Measurements from ENCODE around the gene SYCE3.

SYCE3 gene

GRCh38 chr22:50595189-50595588, 32.5 kb upstream of the SYCE3 start:
- H3K9me3 ChIP-seq, result no peaks in the 10 kb centered on the region
- no peaks in the 10 kb centered on the region for H3K36me3 ChIP-seq
- DNase-seq, result no peak
- no peak overlapping the region for H3K4me3 ChIP-seq (ENCODE audit: low read depth, low read length)
- peaks cover 5% of the 10 kb centered on the region; the same call in 1 of the 2 replicates for H3K27me3 ChIP-seq
- H3K4me1 ChIP-seq, result no peaks in the 10 kb centered on the region
- no peak for TF ChIP-seq CTCF (IDR thresholded peaks at IDR 0.05; ENCODE audit: low read depth, low read length)

DNA sequence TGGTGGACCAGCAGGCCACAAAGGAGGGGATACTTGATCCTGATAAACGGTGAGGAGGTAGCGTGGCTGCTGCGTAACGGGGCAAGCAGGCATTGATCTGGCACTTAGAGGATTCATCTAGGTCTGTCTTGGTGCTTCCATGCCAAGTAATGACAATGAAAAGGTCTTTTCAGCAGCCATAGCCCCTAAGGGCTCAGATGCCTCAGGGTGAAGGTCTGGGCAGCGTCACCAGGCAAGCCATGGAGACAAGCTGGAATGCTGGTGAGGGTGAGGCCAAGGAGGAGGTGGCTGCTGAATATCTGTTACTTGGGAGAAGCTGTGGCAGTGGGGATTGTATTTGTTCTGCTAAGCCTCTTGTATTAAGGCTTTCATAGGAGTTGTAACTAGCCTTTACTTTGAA, 24.7 kb upstream of the SYCE3 start:
- Histone ChIP-seq H3K4me3 (ENCODE audit: low read depth, low read length) (no peak overlapping the region), H3K36me3 (no peaks in the 10 kb centered on the region), H3K4me1 (no peaks in the 10 kb centered on the region), H3K9me3 (no peaks in the 10 kb centered on the region), H3K27me3 (peaks cover 20% of the 10 kb centered on the region)
- DNase-seq, result no peak
- no peak for TF ChIP-seq CTCF (IDR thresholded peaks at IDR 0.05; ENCODE audit: low read depth, low read length)

DNA sequence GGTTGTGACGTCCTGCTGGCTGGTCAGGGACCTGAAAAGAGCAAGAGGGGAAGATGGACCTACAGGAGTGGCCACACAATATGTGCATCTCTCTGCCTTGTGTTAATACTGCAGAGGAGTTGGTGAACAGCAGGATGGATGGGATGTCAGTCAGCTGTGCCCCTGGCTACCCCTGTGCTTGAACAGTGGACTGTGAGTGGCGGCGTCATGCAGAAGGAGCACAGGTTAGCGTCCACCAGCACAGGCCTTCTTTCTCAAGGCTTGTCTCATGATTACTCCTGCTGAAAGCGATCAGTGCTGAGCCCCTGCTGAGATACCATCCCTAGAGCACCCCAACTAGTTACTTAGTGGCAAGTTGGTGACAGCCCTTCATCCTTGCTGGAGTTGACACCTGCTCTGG, 23.7 kb upstream of the SYCE3 start:
- Histone ChIP-seq H3K4me3 (ENCODE audit: low read depth, low read length) (no peak overlapping the region), H3K9me3 (no peaks in the 10 kb centered on the region), H3K4me1 (no peaks in the 10 kb centered on the region), H3K36me3 (no peaks in the 10 kb centered on the region), H3K27me3 (peaks cover 20% of the 10 kb centered on the region)
- TF ChIP-seq CTCF (IDR thresholded peaks at IDR 0.05; ENCODE audit: low read depth, low read length), result no peak
- no peak for DNase-seq

GRCh38 chr22:50585781-50586180, 23.1 kb upstream of the SYCE3 start:
- Histone ChIP-seq H3K4me1 (no peaks in the 10 kb centered on the region), H3K4me3 (ENCODE audit: low read depth, low read length) (no peak overlapping the region), H3K36me3 (0 out of 2 replicates have a peak, but pooled peaks cover 3% of the 10 kb centered on the region), H3K27me3 (peaks cover 17% of the 10 kb centered on the region), H3K9me3 (no peaks in the 10 kb centered on the region)
- TF ChIP-seq CTCF (IDR thresholded peaks at IDR 0.05; ENCODE audit: low read depth, low read length), result no peak
- no peak for DNase-seq

DNA sequence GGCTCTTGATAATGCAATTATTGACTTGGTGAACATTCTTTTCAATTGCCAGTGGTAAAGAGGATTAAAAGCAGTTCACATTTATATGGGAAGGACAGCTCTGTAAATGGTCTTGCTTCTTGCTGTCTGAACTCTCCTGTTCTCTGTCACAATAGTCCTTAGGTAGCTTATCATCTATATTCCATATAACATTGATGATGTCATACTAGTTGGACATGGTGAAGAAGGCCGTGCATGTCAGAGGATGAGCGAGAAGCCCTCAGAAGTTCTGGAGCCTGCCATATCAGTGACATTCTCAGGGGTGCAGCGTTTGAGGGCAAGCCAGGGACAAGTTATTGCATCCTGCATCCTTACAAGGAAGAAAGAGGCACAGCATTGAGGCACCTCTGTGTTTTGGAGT, 22.5 kb upstream of the SYCE3 start:
- TF ChIP-seq CTCF (IDR thresholded peaks at IDR 0.05; ENCODE audit: low read depth, low read length), result no peak
- Histone ChIP-seq H3K4me3 (ENCODE audit: low read depth, low read length) (no peak overlapping the region), H3K27me3 (peaks cover 15% of the 10 kb centered on the region), H3K36me3 (0 out of 2 replicates have a peak, but pooled peaks cover 3% of the 10 kb centered on the region), H3K4me1 (no peaks in the 10 kb centered on the region), H3K9me3 (no peaks in the 10 kb centered on the region)
- no peak for DNase-seq

GRCh38 chr22:50584106-50585096, 21.7 kb upstream of the SYCE3 start:
- no peak for TF ChIP-seq CTCF (IDR thresholded peaks at IDR 0.05; ENCODE audit: low read depth, low read length)
- Histone ChIP-seq H3K4me3 (ENCODE audit: low read depth, low read length) (no peak overlapping the region), H3K36me3 (0 out of 2 replicates have a peak, but pooled peaks cover 3% of the 10 kb centered on the region), H3K27me3 (peaks cover 7% of the 10 kb centered on the region), H3K4me1 (no peaks in the 10 kb centered on the region), H3K9me3 (no peaks in the 10 kb centered on the region)
- no peak for DNase-seq
